ENCODE measurements around the gene TOP2B.
A peak's percentile ranks its signal among the peaks of the same experiment; 100 is the strongest.

Gene TOP2B

GRCh38 chr3:25580534-25580933, 84.2 kb downstream of the TOP2B start:
- DNase-seq = no peak

- DNase-seq = no peak
These were observed 86.6 kb downstream of the TOP2B start for GRCh38 chr3:25578059-25578458.

- DNase-seq = no peak
These were observed 87.8 kb downstream of the TOP2B start for GRCh38 chr3:25576831-25577454.

DNA sequence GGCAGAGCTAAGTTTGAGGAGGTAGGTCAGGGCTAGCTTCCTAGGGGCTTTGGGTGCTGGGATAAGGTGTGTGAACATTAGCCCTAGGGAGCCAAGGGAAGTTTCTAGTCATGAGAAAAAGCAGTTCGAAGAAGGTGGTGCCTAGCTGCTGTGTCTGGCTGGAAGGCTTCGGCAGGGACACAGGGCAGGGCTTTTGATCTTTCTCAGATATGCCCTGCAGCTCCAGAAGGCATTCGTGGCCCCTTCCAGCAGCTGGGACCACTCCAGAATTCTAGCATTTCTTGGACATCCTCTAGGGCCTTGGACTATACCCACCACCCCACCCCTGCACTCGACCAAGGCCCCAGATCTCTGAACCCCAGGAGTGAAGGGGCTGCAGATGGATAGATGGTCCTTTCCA, 88.6 kb downstream of the TOP2B start:
- no peak for DNase-seq

DNA sequence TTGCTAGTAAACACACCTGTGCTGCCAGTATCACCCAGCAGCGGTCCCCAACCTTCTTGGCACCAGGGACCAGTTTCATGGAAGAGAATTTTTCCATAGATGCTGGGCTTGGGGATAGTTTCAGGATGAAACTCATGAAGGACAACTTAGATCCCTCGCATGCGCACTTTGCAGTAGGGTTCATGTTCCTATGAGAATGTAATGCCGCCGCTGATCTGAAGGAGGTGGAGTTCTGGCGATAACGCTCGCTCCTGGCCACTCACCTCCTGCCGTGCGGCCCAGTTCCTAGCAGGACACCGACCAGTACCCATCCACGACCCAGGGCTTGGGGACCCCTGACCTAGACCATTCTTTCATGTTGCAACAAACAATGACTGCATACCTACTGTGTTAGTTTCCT, 89.7 kb downstream of the TOP2B start:
- no peak for DNase-seq

- DNase-seq = no peak
These were observed 90.4 kb downstream of the TOP2B start for GRCh38 chr3:25574172-25574765.

- no peak for DNase-seq
These were observed 91.1 kb downstream of the TOP2B start for GRCh38 chr3:25573386-25574171.

- DNase-seq = no peak
These were observed 91.8 kb downstream of the TOP2B start for GRCh38 chr3:25572919-25573385.

- no peak for DNase-seq
These were observed 92.4 kb downstream of the TOP2B start for GRCh38 chr3:25572336-25572735.

- DNase-seq = no peak
These were observed 93.4 kb downstream of the TOP2B start for GRCh38 chr3:25571285-25571684.

- no peak for DNase-seq
These were observed 96.1 kb downstream of the TOP2B start for GRCh38 chr3:25568525-25569078.

DNA sequence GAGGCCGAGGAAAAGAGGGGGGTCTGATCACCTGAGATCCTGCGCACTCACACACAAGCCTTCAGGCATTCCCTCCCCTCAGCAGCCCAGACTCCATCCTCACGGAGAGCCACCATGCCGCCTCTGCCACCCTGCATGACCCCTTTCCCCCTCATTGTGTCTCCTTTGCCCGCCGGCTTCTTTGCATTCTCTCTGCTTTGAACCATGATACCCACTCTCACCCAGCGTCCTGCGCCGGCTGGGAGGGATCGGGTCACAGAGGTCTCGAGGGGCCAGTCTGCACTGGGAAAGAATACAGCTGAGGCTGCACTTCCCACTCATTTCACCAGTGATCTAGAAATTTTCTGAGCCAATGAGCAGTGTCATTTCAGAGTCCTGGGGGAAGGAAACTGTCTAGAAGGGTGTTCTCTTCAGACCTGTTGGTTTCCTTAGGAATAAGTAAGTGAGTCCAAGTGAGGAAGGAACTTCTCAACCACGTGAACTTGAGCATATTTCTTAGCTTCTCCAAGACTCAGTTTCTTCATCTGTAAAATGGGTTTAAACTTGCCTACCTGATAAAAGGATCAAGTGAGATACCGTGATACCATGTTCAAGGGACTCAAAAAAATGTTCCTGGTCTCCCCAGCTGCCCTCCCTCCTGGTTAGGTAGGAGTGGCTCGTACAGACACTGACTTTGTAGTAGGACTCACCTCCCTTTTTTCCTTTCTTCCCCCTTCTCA, 96.7 kb downstream of the TOP2B start:
- DNase-seq = no peak

GRCh38 chr3:25567388-25567787, 97.3 kb downstream of the TOP2B start:
- DNase-seq = no peak

GRCh38 chr3:25566358-25566920, 98.3 kb downstream of the TOP2B start:
- no peak for DNase-seq

DNA sequence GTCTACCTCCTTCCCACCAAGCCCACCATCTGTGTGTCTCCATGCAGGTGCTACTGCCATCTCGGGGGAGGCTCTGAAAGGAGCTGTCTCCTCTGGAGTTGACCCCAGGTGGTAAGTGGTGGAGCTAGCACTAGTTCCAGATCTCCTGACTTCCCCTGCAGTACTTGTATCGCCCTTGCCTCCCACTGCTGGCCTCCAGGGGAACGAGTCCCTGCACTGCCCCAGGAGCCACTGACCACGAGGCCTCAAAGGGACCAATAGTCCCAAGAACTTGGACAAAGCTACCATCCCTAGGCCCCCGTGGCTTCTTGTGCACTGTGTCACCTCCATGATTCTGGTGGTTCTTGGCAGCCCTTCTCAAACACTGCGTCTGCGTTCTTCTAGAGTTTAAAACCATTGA, 98.9 kb downstream of the TOP2B start:
- DNase-seq = no peak

GRCh38 chr3:25564075-25564474, 100.6 kb downstream of the TOP2B start:
- no peak for DNase-seq

DNA sequence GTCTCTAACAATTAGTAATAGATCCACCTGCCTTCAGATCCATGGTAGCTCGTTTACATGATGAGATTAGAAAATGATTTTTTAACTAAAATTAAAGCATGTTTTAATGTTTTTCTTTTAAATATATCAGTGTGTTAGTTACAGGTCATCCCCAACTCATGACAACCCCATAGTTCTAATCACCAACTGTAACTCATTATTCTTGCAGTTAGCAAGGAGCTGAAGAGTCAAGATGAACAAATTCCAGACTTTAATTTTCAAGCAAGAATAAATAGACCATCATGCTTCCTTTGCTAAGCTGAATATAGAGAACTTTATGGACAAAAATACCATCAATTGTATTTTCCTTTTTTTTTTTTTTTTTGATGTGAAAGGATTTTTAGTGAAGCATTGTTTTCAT, 101.1 kb downstream of the TOP2B start:
- DNase-seq = no peak

- no peak for DNase-seq
These were observed 105.9 kb downstream of the TOP2B start for GRCh38 chr3:25558796-25559195.

- no peak for DNase-seq
These were observed 106.6 kb downstream of the TOP2B start for GRCh38 chr3:25558121-25558520.

- DNase-seq = no peak
These were observed 107.0 kb downstream of the TOP2B start for GRCh38 chr3:25557694-25558093.

GRCh38 chr3:25556447-25556846, 108.3 kb downstream of the TOP2B start:
- peak; percentile 7 for DNase-seq

DNA sequence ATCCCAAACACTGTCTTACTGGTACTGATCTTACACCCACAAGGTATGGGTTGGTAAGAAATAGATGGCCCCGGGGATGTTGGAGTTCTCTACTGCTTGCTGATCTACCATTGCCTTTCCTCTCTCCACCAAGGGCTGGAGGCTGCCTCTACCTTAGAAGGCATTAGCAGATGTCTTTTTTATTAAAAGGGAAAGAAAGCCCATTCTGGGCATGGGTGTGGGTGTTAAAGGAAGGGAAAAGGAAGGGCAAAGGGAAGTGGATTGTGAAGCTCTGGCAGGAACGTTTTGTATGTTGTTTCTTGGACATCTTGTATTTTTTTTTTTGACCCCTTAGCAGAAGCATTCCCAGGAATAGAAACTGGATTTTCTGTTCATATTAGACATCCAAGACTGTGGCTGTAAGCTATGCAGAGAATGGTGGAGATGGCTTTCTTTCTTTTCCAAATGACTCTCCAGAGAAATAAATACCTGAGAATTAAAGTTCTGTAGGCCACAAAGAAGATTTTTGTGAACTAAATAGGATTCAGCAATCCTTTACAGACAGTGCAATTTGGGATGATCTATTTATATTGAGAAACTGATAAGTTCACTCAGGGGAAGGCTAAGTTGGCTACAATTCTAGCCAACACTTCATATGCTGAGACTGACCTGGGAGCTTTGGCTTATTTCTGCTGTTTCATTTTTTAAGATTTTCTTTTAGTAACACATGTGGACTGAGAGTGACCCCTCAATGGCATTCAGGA, 108.8 kb downstream of the TOP2B start:
- DNase-seq = no peak
